Right lobe of liver (tissue), 4 donors: ENCODE measurements around the gene CCDC178.

ENCODE experiments used
- POLR2A ChIP-seq: fragments of 450-650 bp; IDR thresholded peaks from one replicate; pipeline ENCODE4 v1.6.1; 2017; ENCODE audit warnings: antibody characterized with exemption, mild to moderate bottlenecking
- TF ChIP-seq, protein P1 (sequence below), 4 donors: fragments of 200-600 bp in 3 of 4; fragments of 450-650 bp in 1 of 4; IDR thresholded peaks; one replicate each; pipeline versions ENCODE4 v1.5.1 to v1.8.0; 2016 to 2022; ENCODE audit warnings: antibody characterized with exemption in 4 of 4, mild to moderate bottlenecking in 2 of 4
- donor health status: DM: no; HTN: no; CAD: no.
- donor health status: DM: no; HTN: no; CAD: no.
- donor health status: DM: no; HTN: yes; CAD: no.

DNA sequence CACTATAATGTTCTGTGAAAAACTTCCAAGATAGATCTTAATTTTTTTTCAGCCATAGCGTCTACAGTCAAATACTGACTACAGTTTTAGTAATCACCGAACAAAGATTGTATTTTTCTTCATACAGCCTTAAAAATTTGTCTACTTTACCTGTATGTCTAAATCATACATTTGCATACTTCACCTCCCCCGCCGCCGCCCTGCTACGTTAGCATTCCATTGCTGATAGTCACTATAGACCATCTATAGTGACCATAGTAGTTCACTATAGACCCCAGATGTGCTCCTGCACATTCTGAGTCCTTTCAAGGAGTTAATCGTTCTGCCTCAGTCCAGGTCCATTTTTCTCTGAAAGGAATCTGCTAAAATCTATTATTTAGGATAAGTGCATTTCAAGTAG is 325.0 kb downstream of the CCDC178 start:
- no peak for TF ChIP-seq POLR2A
- TF ChIP-seq, protein P1, sequence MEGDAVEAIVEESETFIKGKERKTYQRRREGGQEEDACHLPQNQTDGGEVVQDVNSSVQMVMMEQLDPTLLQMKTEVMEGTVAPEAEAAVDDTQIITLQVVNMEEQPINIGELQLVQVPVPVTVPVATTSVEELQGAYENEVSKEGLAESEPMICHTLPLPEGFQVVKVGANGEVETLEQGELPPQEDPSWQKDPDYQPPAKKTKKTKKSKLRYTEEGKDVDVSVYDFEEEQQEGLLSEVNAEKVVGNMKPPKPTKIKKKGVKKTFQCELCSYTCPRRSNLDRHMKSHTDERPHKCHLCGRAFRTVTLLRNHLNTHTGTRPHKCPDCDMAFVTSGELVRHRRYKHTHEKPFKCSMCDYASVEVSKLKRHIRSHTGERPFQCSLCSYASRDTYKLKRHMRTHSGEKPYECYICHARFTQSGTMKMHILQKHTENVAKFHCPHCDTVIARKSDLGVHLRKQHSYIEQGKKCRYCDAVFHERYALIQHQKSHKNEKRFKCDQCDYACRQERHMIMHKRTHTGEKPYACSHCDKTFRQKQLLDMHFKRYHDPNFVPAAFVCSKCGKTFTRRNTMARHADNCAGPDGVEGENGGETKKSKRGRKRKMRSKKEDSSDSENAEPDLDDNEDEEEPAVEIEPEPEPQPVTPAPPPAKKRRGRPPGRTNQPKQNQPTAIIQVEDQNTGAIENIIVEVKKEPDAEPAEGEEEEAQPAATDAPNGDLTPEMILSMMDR (IDR thresholded peaks at IDR 0.05) = no peak
